B cell (primary cell): ENCODE measurements around the gene LMBRD1. TPM values are rescaled to one million over a fixed set of nuclear protein-coding genes. Genes with fewer than 3 reads are reported as not detected.
A peak's percentile ranks its signal among the peaks of the same experiment; 100 is the strongest.

Experiments used
- ATAC-seq: fragments of 200-7000 bp; cut with Tn5 transposase; one replicate; pipeline ENCODE4 v1.10.0; 2021; ENCODE audit warnings: low read depth, mild to moderate bottlenecking, moderate number of reproducible peaks, moderate library complexity
- CTCF ChIA-PET: fragments of 350-600 bp; sonication (Branson Sonifier 250); formaldehyde crosslinking; loops from one replicate; lab custom pipeline; 2021; ENCODE audit warnings: antibody characterized with exemption, inconsistent platforms; lab: Charles Lee
- POLR2A ChIA-PET: fragments of 350-600 bp; sonication (Branson Sonifier 250); formaldehyde crosslinking; loops from one replicate; lab custom pipeline; 2021; ENCODE audit warnings: antibody characterized with exemption; lab: Charles Lee
- DNase-seq: peaks from one replicate; pipeline ENCODE4 v3.0.0; 2013
- H2AFZ ChIP-seq: 2 replicates; pipeline ENCODE4 v1.6.1; 2012; ENCODE audit warnings: mild to moderate bottlenecking, low read depth, low read length; ENCODE audit not compliant: insufficient read depth, poor library complexity, severe bottlenecking
- H3K27ac ChIP-seq, 2 donors: 1 replicate in 1 of 2; 2 replicates in 1 of 2; pipeline ENCODE4 v1.5.1; 2012 to 2013; ENCODE audit warnings: low read length in 2 of 2, mild to moderate bottlenecking in 2 of 2, moderate library complexity in 1 of 2
- H3K27me3 ChIP-seq, 4 experiments: fragments of 200-600 bp in 1 of 4; sonication (generic) in 1 of 4; replicated peaks in 1 of 4; 1 replicate in 2 of 4; 2 replicates in 2 of 4; pipeline versions ENCODE4 v1.6.1 to v1.7.0; 2013 to 2016; ENCODE audit warnings: low read length in 3 of 4, mild to moderate bottlenecking in 2 of 4, mixed read lengths in 1 of 4, moderate library complexity in 1 of 4; ENCODE audit not compliant: insufficient read depth in 4 of 4, control insufficient read depth in 3 of 4; ENCODE audit errors: control extremely low read depth in 1 of 4
- H3K36me3 ChIP-seq, 2 experiments: replicated peaks in 1 of 2; 1 replicate in 1 of 2; 2 replicates in 1 of 2; pipeline versions ENCODE4 v1.6.1 to v1.7.1; 2013; ENCODE audit warnings: low read length in 1 of 2; ENCODE audit not compliant: insufficient read depth in 2 of 2, control insufficient read depth in 1 of 2; ENCODE audit errors: control extremely low read depth in 1 of 2, extremely low read depth in 1 of 2
- H3K4me1 ChIP-seq, 2 donors: fragments of 200-600 bp in 1 of 2; sonication (generic) in 1 of 2; 1 replicate in 1 of 2; 2 replicates in 1 of 2; pipeline versions ENCODE4 v1.5.1 to v1.6.1; 2013 to 2017; ENCODE audit warnings: low read length in 2 of 2; ENCODE audit not compliant: control insufficient read depth in 2 of 2, insufficient read depth in 2 of 2
- H3K4me2 ChIP-seq: replicated peaks from 2 replicates; pipeline ENCODE3; 2012; ENCODE audit warnings: mild to moderate bottlenecking, low read depth, low read length; ENCODE audit not compliant: poor library complexity, severe bottlenecking
- H3K4me3 ChIP-seq, 5 experiments: fragments of 200-600 bp in 1 of 5; sonication (generic) in 1 of 5; 1 replicate in 3 of 5; 2 replicates in 2 of 5; pipeline versions ENCODE4 v1.5.1 to v1.7.0; 2011 to 2016; ENCODE audit warnings: low read length in 4 of 5, mild to moderate bottlenecking in 4 of 5, low read depth in 2 of 5, control low read depth in 1 of 5, moderate library complexity in 1 of 5; ENCODE audit not compliant: insufficient read depth in 1 of 5; ENCODE audit errors: control extremely low read depth in 1 of 5, extremely low read depth in 1 of 5
- H3K79me2 ChIP-seq: fragments of 200-600 bp; sonication (generic); one replicate; pipeline ENCODE4 v1.6.0; 2016; ENCODE audit warnings: low read length; ENCODE audit not compliant: control insufficient read depth, insufficient read depth
- H3K9ac ChIP-seq: fragments of 200-600 bp; sonication (generic); 2 replicates; pipeline ENCODE4 v1.6.1; 2017; ENCODE audit warnings: mild to moderate bottlenecking, low read length, moderate library complexity
- H3K9me3 ChIP-seq, 3 donors: one replicate each; pipeline versions ENCODE4 v1.6.1 to v1.7.1; 2013; ENCODE audit warnings: low read length in 2 of 3; ENCODE audit not compliant: control insufficient read depth in 2 of 3, insufficient read depth in 1 of 3; ENCODE audit errors: control extremely low read depth in 1 of 3
- H4K20me1 ChIP-seq: 2 replicates; pipeline ENCODE4 v1.6.0; 2012; ENCODE audit warnings: mild to moderate bottlenecking, low read length; ENCODE audit not compliant: insufficient read depth, control insufficient read depth, poor library complexity, severe bottlenecking
- H3K27ac Mint-ChIP-seq: one replicate; pipeline ENCODE4 v1.8.0; 2021; ENCODE audit warnings: mixed read lengths
- H3K27me3 Mint-ChIP-seq: one replicate; pipeline ENCODE4 v1.8.0; 2021; ENCODE audit warnings: mixed read lengths
- H3K4me1 Mint-ChIP-seq: one replicate; pipeline ENCODE4 v1.8.0; 2021; ENCODE audit warnings: mixed read lengths
- H3K4me3 Mint-ChIP-seq: one replicate; pipeline ENCODE4 v1.8.0; 2021; ENCODE audit warnings: mixed read lengths
- H3K9me3 Mint-ChIP-seq: one replicate; pipeline ENCODE4 v1.8.0; 2022; ENCODE audit warnings: mixed read lengths; ENCODE audit not compliant: insufficient read depth
- EZH2 ChIP-seq: IDR thresholded peaks from 2 replicates; pipeline ENCODE4 v1.6.1; 2012; ENCODE audit warnings: borderline replicate concordance, low read depth, mild to moderate bottlenecking, moderate library complexity, low read length; ENCODE audit not compliant: insufficient read depth, poor library complexity, severe bottlenecking
- WGBS: methylation state at CpG from one replicate; pipeline ENCODE4 v1.1.5; 2013; ENCODE audit warnings: missing lambda C conversion rate; ENCODE audit not compliant: insufficient coverage; 5-methylcytosine and 5-hydroxymethylcytosine counted together
- intact Hi-C: fragments of 100-400 bp; cut with micrococcal nuclease; formaldehyde crosslinking; loops from one replicate; pipeline ENCODE4 v1.10.0; 2022
- polyA plus RNA-seq: library from polyadenylated mRNA; depleted of rRNA; stranded (reverse); fragments of >200 nt; gene quantifications from 2 replicates; pipeline ENCODE4 v1.2.3, GENCODE V29; 2012
- total RNA-seq, 2 donors: library from RNA; stranded (reverse); fragments of 120-200 nt in 1 of 2; gene quantifications; 1 replicate in 1 of 2; 2 replicates in 1 of 2; pipeline versions ENCODE4 v1.2.3 to v1.2.4, GENCODE V29; 2013 to 2022
- TF ChIP-seq, protein P1 (sequence below): fragments of 200-600 bp; IDR thresholded peaks from one replicate; pipeline ENCODE4 v1.8.0; 2022; ENCODE audit warnings: antibody characterized with exemption, mild to moderate bottlenecking

The LMBRD1 gene
- total and polyA plus RNA-seq, 2 donors (not counting 1 experiment from before 2014, with no cell fraction given): 33.7 to 99.0 TPM

DNA sequence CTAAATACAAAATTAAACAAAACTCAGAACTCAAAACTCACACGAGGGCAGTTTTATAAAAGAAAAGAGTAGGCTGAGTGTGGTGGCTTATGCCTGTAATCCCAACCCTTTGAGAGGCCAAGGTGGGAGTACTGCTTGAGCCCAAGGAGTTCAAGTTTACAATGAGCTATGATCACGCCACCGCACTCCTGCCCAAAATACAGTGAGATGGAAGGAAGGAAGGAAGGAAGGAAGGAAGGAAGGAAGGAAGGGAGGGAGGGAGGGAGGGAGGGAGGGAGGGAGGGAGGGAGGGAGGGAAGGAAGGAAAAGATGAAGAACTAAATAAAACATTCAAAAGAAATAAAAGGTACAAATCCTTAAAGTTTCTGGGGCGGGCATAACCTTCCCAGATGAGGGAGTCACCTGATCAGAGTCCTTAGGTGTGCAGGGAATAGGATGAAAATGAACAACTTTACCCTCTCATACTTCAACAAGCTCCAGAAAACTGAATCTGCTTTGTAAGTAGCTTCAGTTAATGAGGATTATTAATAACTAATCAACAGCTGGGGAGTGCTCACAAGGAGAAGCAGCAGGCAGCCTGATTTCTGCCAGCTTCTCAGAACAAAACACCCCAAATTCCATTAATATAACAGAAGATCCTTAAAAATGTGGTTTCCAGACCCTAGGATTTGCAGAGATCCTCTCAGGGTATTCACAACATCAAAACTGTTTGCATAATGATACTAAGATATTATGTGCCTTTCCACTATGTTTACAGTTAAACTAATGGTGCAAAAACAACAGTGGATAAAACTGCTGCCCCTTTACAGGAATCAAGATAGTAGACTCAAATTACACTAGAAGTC lies 21.8 kb downstream of the LMBRD1 start:
- Histone ChIP-seq H4K20me1 (peaks cover 56% of the 10 kb centered on the region), H3K36me3 (peaks cover 23 to 36% of the 10 kb centered on the region in 2 experiments), H3K9me3 (peaks cover 0 to 2% (median 0%) of the 10 kb centered on the region in 3 donors), H3K4me3 (no peak overlapping the region), H3K9ac (no peak overlapping the region), H3K4me1 (peaks cover 16 to 28% of the 10 kb centered on the region in 2 donors), H3K4me2 (peak overlapping the region; percentile 26), H3K27ac (peak overlapping the region in 1 of 2 donors; percentile 21), H3K27me3 (no peaks in the 10 kb centered on the region), H2AFZ (no peak overlapping the region), H3K79me2 (peaks cover 98% of the 10 kb centered on the region)
- WGBS: no CpG with 5 or more reads among the region's 4 CpGs
- DNase-seq (no peak), ATAC-seq (no peak)
- no peak for TF ChIP-seq EZH2
- TF ChIP-seq, protein P1, sequence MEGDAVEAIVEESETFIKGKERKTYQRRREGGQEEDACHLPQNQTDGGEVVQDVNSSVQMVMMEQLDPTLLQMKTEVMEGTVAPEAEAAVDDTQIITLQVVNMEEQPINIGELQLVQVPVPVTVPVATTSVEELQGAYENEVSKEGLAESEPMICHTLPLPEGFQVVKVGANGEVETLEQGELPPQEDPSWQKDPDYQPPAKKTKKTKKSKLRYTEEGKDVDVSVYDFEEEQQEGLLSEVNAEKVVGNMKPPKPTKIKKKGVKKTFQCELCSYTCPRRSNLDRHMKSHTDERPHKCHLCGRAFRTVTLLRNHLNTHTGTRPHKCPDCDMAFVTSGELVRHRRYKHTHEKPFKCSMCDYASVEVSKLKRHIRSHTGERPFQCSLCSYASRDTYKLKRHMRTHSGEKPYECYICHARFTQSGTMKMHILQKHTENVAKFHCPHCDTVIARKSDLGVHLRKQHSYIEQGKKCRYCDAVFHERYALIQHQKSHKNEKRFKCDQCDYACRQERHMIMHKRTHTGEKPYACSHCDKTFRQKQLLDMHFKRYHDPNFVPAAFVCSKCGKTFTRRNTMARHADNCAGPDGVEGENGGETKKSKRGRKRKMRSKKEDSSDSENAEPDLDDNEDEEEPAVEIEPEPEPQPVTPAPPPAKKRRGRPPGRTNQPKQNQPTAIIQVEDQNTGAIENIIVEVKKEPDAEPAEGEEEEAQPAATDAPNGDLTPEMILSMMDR: no peak
- Mint-ChIP-seq H3K4me1 (peaks cover 70% of the 10 kb centered on the region), H3K4me3 (peak overlapping the region; percentile 57), H3K27me3 (no peaks in the 10 kb centered on the region), H3K9me3 (peaks cover 4% of the 10 kb centered on the region), H3K27ac (no peak overlapping the region)
- CTCF ChIA-PET: interaction anchor here (0.9 kb wide), 1 partner anchor 46 kb away, joined by 4 read pairs; no protein-coding TSS in a partner anchor
- POLR2A ChIA-PET: no interaction called here
- intact Hi-C loops: no loop called here
